ENCODE results near the gene CSPG5. TPM values are rescaled to one million over a fixed set of nuclear protein-coding genes. Genes with fewer than 3 reads are reported as not detected.

The CSPG5 gene
- total RNA-seq, 1 donor from 2014 or later = 0.40 TPM

DNA sequence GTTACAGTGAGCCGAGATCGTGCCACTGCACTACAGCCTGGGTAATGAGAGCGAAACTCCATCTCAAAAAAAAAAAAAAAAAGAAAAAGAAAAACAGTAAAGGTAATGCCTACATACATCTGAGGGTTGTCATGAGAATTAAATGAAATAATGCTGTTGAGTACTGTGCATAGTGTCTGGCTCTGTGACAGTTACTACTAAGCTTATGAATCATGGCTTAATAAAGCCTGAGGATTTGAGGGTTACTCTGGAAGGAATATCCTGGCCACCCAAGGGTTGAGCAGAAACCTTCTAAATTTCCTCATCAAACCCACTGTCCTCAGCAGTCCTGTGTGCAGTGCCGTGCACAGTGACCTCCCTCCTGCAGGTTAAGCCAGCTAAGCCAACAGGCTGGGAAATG is 38.4 kb downstream of the CSPG5 start:
- no peak for DNase-seq (ENCODE audit: low read depth)

DNA sequence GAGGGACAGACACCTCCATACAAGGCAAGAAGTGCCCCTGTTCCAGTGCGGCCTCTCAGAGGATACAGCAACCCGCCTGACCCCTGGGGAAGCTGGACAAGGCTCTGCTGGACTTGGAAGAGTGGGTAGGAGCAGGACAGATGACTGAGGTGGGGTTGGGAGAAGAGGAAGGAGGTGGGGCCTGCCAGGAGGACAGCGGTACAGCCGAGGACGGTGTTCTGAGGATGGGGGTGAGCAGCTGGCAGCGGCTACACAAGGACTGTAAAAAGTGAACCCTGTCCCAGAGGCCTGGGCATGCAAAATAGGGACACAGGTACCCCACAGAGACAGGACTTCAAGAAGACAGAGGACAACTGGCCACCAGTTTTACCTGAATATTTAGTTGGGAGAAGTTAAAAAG is 41.7 kb downstream of the CSPG5 start:
- no peak for DNase-seq (ENCODE audit: low read depth)

DNA sequence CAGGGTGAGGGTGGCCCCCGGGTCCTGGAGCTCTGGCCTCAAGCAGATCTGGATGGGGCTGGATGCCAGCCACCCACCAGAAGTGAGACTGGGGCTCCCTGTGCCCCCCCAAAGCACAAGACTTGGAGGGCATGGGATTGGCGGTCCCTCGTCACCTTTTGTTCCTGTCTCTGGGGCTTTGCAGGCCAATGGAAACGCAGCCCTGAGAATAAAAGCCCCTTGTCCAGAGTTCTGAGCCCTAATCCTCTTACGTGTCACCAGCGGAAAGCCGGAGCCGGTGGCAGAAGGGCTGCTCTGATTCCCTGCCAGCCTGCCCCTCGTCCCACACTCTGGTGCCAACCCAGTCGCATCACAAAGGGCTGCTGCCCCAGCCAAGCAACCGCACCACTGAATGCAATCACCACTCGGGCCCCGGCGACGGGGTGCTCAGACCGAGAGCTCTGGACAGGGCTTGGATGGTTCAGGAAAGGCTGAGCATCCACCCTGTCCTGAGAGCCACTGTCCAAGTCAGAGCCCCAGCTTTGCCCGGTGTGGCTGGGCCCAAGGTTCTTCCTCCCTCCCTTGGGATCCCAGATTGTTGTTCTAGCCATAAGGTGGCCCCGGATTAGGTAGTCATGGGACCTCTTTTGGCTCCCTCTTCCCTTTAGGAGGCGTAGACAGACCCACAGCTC is 42.3 kb downstream of the CSPG5 start:
- no peak for DNase-seq (ENCODE audit: low read depth)

DNA sequence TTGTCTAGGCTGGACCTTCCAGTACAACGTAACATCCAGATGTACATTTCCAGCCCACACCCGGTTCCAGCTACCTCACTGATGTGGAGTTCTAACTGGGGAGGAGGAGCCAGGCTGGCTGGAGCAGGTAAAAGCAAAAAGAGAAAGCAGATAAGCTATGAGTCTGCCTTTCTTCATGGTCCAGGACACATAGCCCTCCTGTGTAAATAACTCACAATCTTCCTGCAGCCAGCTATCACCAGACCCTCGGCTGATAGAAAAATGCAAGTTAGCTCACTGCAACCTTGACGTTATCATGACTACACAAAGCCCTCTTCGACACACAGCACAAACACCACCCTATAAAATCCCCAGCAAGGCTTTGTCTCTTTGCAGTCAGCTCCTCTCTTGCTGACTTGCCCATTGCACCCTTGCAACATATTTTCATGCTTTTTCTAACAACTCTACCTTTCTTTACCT is 44.6 kb downstream of the CSPG5 start:
- no peak for DNase-seq (ENCODE audit: low read depth)

DNA sequence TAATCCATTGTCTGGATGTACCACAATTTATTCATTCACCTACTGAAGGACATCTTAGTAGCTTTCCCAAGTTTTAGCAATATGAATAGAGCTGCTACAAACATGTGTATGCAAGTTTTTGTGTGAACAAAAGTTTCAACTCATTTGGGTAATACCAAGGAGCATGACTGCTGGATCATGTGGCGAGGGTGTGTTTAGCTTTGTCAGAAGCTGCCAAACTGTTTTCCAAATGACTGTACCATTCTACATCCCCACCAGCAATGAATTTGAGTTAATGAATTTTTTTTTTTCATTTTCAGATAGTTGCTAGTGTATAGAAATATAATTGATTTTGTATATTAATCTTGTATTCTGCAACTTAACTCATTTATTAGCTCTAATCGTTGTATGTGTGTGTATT is 45.2 kb downstream of the CSPG5 start:
- no peak for DNase-seq (ENCODE audit: low read depth)

DNA sequence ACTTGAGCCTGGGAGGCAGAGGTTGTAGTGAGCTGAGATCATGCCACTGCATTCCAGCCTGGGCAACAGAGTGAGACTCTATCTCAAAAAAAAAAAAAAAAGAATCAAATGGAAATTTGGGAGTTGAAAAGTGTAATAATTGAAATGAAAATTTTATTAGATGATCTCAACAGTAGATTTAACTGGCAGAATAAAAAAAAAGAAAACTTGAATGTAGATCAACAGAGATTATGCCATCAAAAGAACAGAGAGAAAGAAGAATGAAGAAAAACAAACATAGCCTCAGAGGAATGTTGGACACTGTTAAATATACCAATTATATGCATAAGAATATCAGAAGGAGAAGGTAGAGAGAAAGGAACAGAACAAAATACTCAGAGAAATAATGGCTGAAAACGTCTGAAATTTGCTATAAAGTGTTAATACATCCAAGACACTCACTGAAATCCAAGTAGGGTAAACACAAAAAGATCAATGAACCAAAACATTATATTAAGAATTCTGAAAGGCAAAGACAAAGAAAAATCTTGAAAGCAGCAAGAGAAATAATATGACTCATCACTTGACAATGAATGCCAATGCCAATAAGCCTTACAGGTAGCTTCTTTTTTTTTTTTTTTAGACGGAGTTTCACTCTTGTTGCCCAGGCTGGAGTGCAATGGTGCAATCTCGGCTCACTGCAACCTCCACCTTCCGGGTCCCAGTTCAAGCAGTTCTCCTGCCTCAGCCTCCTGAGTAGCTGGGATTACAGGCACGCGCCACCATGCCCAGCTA is 50.5 kb downstream of the CSPG5 start:
- DNase-seq (ENCODE audit: low read depth) = peak; percentile 90

DNA sequence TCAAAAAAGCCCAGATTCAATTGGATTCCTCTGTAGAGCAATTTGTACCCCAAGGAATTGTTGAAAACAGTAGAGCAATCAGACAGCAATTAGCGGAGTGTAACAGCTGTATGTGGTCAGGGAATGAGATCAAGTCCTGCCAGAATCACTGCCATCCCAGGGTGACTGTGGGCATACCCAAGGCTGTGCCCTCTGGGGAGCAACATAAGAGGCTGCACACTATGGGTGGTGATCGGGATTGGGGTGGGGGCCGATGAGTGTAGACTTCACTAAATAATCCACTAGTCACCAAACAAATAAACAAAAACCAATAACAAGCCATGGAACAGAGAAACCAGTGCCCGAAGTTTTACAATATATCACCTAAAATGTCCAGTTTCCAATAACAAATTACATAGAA is 53.0 kb downstream of the CSPG5 start:
- no peak for DNase-seq (ENCODE audit: low read depth)

DNA sequence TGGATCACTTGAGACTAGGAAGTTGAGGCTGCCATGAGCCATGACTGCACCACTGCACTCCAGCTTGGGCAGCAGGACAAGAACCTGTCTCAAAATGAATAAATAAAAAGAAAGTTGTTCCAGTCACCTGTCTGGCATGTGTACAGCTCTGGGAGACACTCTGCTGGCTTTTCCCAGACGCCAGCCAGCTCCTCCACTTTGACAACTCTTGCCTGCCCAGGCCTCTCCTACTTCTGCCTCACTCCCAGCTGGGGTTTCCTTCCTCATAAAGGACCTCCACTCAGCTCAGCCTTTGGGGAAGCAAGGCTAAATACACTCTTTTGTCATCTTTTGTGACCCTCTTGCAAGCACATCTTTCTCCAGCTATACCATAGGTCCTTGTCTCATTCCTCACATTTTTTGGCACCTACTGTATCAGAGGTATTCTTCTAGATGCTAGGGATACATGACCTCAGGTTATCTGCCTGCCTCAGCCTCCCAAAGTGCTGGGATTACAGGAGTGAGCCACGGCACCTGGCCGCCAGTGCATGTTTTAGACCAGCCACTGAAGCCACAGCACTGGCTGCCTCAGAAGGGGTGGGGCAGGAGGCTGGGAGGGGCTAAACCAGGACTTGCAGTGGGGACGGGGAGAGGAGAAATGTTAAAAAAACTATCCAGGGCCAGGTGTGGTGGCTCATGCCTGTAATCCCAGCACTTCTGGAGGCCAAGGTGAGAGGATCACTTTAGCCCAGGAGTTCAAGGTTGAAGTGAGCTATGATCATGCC is 55.2 kb downstream of the CSPG5 start:
- no peak for DNase-seq (ENCODE audit: low read depth)

DNA sequence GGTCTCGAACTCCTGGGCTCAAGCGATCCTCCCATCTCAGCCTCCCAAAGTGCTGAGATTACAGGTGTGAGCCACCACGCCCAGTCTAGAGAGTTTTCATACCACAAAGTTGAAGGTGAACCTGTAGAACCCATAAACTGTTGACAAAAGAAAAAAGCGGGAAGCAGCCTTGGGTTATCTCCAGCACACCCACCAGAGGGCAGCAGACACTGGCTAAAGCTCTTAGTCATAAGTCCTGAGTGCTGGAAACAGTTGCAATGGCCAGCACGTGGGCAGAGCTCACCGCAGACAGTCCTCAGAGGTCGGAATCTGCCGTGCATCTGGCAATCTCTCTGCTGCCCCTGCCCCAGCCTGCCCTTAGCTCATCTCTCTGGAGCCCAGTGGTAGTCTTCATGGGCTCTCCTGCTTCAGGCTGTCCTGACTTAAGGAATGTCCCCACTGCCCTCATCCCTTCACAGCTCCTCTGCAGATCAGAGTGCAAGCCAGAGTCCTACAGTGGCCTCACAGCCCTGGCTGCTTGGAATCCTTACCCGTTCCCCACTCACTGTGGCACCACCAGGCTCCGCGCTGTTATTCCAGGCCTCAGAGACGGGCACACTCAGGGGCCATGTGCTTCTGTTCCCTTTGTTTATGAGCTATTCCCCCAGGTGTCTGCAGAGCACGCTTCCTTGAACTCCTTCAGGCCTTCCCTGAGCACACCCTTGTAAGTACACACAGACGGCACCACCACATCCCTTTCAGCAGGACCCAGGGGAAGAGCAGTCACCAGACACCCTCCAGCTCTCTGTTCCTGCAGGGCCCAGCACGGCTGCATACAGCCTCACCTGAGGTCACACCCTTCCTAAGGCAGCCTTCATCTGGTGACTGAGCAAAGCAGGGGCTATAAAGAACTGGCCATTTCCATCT is 56.3 kb downstream of the CSPG5 start:
- DNase-seq (ENCODE audit: low read depth) = peak; percentile 86

DNA sequence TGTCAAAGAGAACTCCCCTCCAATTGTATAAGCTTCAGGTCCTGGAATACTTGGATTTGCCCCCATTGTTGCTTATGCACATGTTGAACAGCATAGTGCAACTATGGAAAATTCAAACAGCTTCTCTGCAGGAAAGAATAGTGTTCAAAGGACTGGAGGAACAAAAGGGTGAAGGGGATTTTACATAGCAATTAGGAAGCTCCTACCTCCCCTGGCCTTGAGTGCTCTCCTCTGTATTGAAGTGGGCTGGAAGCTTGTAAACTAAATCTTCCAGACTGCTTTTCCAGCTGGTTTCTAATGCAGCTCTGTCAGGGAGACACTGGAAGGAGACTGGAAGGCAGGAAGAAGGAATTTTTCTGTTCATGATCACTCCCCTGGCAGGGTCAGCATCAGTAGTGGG is 57.9 kb downstream of the CSPG5 start:
- no peak for DNase-seq (ENCODE audit: low read depth)

DNA sequence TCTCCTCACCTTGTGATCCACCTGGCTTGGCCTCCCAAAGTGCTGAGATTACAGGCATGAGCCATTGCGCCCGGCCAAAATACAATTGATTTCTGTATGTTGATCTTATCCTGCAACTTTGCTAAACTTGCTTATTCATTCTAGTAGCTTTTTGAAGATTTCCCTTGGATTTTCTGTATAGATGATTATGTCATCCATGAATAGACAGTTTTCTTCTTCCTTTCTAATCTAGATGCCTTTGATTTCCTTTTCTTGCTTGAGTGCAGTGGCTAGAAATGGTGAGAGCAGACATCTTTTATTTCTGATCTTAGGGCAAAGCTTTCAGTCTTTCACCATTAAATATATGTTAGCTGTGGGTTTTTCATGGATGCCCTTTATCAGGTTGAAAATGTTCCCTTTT is 60.7 kb downstream of the CSPG5 start:
- DNase-seq (ENCODE audit: low read depth) = no peak

DNA sequence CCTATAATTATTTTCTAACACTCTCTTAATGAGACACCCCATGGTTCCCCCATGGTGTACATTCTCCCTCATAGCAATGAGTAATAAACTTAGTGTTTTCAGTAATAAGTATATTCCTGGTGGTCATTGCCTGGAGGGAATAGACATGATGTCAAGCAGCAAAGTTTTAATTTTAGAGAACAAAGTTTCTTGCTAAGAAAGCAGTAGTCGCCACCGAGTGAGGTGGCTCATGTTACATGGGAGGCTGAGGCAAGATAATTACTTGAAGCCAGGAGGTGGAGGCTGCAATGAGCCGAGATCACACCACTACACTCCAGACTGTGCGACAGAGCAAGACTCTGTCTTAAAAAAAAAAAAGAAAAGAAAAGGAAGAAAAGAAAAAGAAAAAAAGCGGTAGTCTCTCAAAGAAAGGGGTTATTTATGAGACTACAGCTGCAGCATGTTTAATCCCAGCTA is 62.8 kb downstream of the CSPG5 start:
- DNase-seq (ENCODE audit: low read depth) = no peak

DNA sequence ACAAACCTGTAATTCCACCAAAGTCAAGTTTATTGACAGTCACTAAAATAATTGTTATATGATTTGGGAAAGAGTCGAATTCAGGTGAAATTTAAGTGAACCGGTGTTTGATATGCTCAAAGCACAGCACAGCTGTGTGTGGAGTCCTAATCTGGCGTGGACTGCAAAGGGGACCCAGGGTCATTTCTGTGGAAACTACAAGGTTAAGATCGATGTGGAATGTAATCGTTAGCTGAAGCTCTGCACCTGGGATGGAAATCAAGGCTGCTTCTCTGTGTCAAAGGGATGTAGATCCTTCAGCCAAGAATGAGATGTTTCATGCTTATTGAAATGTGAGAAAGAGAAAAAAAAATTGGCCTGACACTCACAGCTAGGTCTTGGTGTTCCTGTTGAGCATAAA is 63.6 kb downstream of the CSPG5 start:
- DNase-seq (ENCODE audit: low read depth) = no peak

DNA sequence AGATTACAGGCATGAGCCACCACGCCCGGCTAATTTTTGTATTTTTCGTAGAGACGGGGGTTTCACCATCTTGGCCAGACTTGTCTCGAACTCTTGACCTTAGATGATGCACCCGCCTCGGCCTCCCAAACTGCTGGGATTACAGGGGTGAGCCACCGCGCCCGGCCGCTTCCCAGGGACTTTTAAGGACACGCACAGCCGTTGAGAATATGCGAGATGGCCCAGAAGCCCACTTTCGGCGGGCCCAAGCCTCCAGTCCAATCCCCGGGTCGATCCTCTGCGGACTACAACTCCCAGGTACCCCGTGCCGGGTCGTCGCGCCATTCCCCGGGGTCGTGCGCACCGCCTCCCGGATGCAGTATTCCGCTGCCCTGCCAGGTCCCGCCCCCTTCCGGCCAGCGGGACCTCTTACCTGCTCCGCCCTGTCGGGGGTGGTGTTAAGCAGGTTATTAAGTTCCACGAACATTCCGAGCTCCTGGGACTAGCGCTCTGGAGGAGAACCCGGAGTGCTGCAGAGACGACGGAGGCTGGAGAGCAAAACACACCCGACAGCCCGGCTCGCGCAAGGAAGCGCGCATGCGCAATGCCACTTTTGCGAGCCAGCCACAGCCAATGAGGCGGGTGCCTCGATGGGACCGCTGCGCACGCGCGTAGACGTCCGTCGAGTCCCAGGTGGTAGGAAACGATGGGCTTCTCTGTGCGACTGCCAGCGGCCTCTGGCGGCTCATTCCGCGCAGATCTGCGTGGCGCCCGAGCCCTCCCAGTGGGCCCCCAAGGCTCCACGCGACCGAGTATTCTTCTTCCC is 65.3 kb downstream of the CSPG5 start, which contains the start of gene ELP6:
TSS of gene ELP6 (minus strand) at position 588 of the 805 bp plus-strand sequence. CDS start at position 466, 122 bp downstream.
- DNase-seq (ENCODE audit: low read depth) = peak; percentile 89

DNA sequence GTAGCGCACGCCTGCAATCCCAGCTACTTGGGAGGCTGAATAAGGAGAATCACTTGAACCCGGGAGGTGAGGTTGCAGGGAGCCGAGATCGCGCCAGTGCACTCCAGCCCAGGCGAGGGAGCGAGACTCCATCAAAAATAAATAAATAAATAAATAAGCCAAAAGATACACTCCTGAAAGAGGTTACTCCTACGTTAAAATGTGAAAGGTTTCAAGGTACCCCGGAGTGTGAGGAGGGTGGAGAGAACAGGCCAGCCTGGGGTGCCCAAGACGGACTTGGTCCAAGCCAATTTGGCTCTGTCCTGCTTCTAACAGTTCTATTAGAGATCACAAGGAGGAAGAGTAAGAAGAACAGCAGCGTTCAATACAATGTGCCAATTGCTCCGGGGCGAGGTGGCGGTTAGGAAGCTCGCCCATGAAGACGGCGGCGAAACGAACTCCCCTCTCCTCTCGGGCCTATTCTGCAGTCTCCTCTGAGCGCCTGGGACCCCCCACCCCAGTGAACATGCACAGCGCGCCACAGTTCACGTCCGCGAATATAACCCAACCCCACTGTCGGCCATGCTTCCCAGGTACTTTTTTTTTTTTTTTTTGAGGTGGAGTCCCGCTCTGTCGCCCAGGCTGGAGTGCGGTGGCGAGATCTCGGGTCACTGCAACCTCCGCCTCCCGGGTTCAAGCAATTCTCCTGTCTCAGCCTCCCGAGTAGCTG is 66.1 kb downstream of the CSPG5 start:
- peak; percentile 10 for DNase-seq (ENCODE audit: low read depth)

Other genes starting within 250 kb of the CSPG5 start
- 10.6 and 50.3 TPM in 2 replicates for gene PTPN23, start 197.8 kb downstream of the CSPG5 start, total RNA-seq
- 37.9 and 91.4 TPM in 2 replicates for gene SCAP, start 102.9 kb downstream of the CSPG5 start, total RNA-seq
- gene ELP6, start 65.2 kb downstream of the CSPG5 start, total RNA-seq = 17.4 and 29.2 TPM in 2 replicates
- 34.7 and 82.9 TPM in 2 replicates for gene SMARCC1, start 203.0 kb upstream of the CSPG5 start, total RNA-seq
- gene DHX30, start 224.3 kb upstream of the CSPG5 start, total RNA-seq = 56.6 and 85.6 TPM in 2 replicates